Motor neuron (in vitro differentiated cells): ENCODE measurements around the gene ZNF814. TPM values are rescaled to one million over a fixed set of nuclear protein-coding genes. Genes with fewer than 3 reads are reported as not detected.
"Not testable (repeated sequence)": the region's sequence is repeated elsewhere in the genome, so short reads cannot be mapped to it uniquely, and the experiment has no call there.

Experiments used
- ATAC-seq, 8 experiments: fragments of 200-7000 bp; cut with Tn5 transposase; replicated peaks in 6 of 8; 2 replicates each; pipeline ENCODE4 v1.8.0; 2021; ENCODE audit warnings: mild to moderate bottlenecking in 8 of 8, moderate library complexity in 8 of 8
- H3K27ac ChIP-seq, 2 donors: fragments of 250-450 bp; sonication (Bioruptor Pico); 2 replicates each; pipeline ENCODE4 v1.9.0; 2021; ENCODE audit warnings: antibody characterized with exemption in 2 of 2, mild to moderate bottlenecking in 2 of 2, moderate library complexity in 1 of 2
- H3K4me1 ChIP-seq, 2 donors: fragments of 250-450 bp; sonication (Bioruptor Pico); replicated peaks in 1 of 2; 2 replicates each; pipeline ENCODE4 v1.6.1; 2021; ENCODE audit warnings: antibody characterized with exemption in 2 of 2, mild to moderate bottlenecking in 2 of 2, moderate library complexity in 1 of 2
- H3K4me3 ChIP-seq, 5 donors: fragments of 250-450 bp; sonication (Bioruptor Pico); 2 replicates each; pipeline ENCODE4 v1.9.0; 2021; ENCODE audit warnings: antibody characterized with exemption in 5 of 5, mild to moderate bottlenecking in 5 of 5, moderate library complexity in 4 of 5
- WGBS, 10 experiments: fragments of 450-650 bp; shearing (Covaris generic); methylation state at CpG; one replicate each; pipeline ENCODE4 v1.0.0; 2022; 5-methylcytosine and 5-hydroxymethylcytosine counted together
- in situ Hi-C, 9 experiments: fragments of 400-800 bp; cut with MboI; loops; one replicate each; pipeline ENCODE4 v1.15.0; 2021; ENCODE audit warnings: low sequenced_read_pairs in 9 of 9, low pct_unique_long_range_greater_than_20kb in 2 of 9; ENCODE audit not compliant: unreplicated experiment in 9 of 9
- total RNA-seq, 8 experiments: library from RNA; unstranded; fragments of 300-600 nt; gene quantifications; 2 replicates each; pipeline versions ENCODE4 v1.2.3 to v1.2.4, GENCODE V29; 2022

The ZNF814 gene
- total RNA-seq, 8 experiments from 2014 or later, result 14.4 to 81.5 (median 22.2) TPM

- peak overlapping the region in 3 of 5 donors; percentile 66 to 96 (median 88) for H3K4me3 ChIP-seq
- no CpG with 5 or more reads among the region's 3 CpGs for WGBS, 10 experiments
- in situ Hi-C loops, H3K27ac ChIP-seq, H3K4me1 ChIP-seq, ATAC-seq: not testable (repeated sequence)
These were observed 67.7 kb downstream of the ZNF814 start for GRCh38 chr19:57821095-57821494.

- 64 to 80% (median 73%) methylated on average over 1 to 5 of the region's 6 CpGs; no CpG with 5 or more reads in 3 of the 10 experiments for WGBS, 10 experiments
- ATAC-seq, result no peak
- H3K4me1 ChIP-seq, result peaks cover 8% of the 10 kb centered on the region in 2 donors
- H3K27ac ChIP-seq, result peak overlapping the region; percentile 95 to 98
- peak overlapping the region; percentile 66 to 96 (median 88) for H3K4me3 ChIP-seq
- in situ Hi-C loops, result no loop called here
These were observed 68.2 kb downstream of the ZNF814 start for GRCh38 chr19:57820599-57820998.

- H3K4me1 ChIP-seq, result peaks cover 8 to 10% of the 10 kb centered on the region in 2 donors
- in situ Hi-C loops, result no loop called here
- H3K27ac ChIP-seq, result peak overlapping the region; percentile 95 to 98
- ATAC-seq, result peak; percentile 83 to 91 (median 88)
- WGBS, 10 experiments, result 0 to 2% (median 0%) methylated on average over 3 to 20 of the region's 44 CpGs; no CpG with 5 or more reads in 3 of the 10 experiments
- H3K4me3 ChIP-seq, result peak overlapping the region; percentile 66 to 96 (median 88)
These were observed 69.2 kb downstream of the ZNF814 start for GRCh38 chr19:57819475-57820148.

GRCh38 chr19:57818378-57818777 is 70.5 kb downstream of the ZNF814 start:
- Histone ChIP-seq H3K4me3 (no peak overlapping the region), H3K27ac (no peak overlapping the region), H3K4me1 (peaks cover 8 to 16% of the 10 kb centered on the region in 2 donors)
- in situ Hi-C loops, result no loop called here
- ATAC-seq, result no peak
- 88 to 100% (median 95%) methylated on average over 1 to 7 of the region's 7 CpGs; no CpG with 5 or more reads in 3 of the 10 experiments for WGBS, 10 experiments

GRCh38 chr19:57817976-57818375 is 70.9 kb downstream of the ZNF814 start:
- Histone ChIP-seq H3K4me3 (no peak overlapping the region), H3K27ac (no peak overlapping the region), H3K4me1 (peaks cover 8 to 16% of the 10 kb centered on the region in 2 donors)
- ATAC-seq, result no peak
- WGBS, 10 experiments, result 75 to 100% (median 97%) methylated on average over 2 to 11 of the region's 14 CpGs; no CpG with 5 or more reads in 1 of the 10 experiments
- in situ Hi-C loops, result no loop called here

- Histone ChIP-seq H3K4me1 (peaks cover 3 to 16% of the 10 kb centered on the region in 2 donors), H3K4me3 (no peak overlapping the region), H3K27ac (no peak overlapping the region)
- ATAC-seq, result no peak
- in situ Hi-C loops, result no loop called here
- 67 to 97% (median 75%) methylated on average over 1 to 7 of the region's 7 CpGs; no CpG with 5 or more reads in 3 of the 10 experiments for WGBS, 10 experiments
These were observed 72.2 kb downstream of the ZNF814 start for GRCh38 chr19:57816652-57817051.

GRCh38 chr19:57815247-57816075 is 73.4 kb downstream of the ZNF814 start:
- in situ Hi-C loops, result no loop called here
- Histone ChIP-seq H3K4me1 (peaks cover 0 to 11% of the 10 kb centered on the region in 2 donors), H3K27ac (peak overlapping the region; percentile 49 to 64), H3K4me3 (peak overlapping the region; percentile 47 to 71 (median 64))
- no peak for ATAC-seq
- 69 to 100% (median 94%) methylated on average over 1 to 10 of the region's 17 CpGs for WGBS, 10 experiments

GRCh38 chr19:57814505-57815246 is 74.2 kb downstream of the ZNF814 start, which contains the start of gene ZNF552:
Gene ZNF552, minus strand, starts transcription at chr19:57814913. Its CDS starts 170 bp downstream, at chr19:57814743.
- H3K27ac ChIP-seq, result peak within 1 kb of the TSS; percentile 51 to 64
- H3K4me3 ChIP-seq, result peak within 1 kb of the TSS; percentile 47 to 71 (median 64)
- in situ Hi-C loops, result no loop called here
- ATAC-seq, result peak; percentile 75 to 86 (median 78)
- WGBS, 10 experiments, result 0 to 11% (median 0%) methylated on average over 2 to 10 of the region's 50 CpGs; no CpG with 5 or more reads in 3 of the 10 experiments
- H3K4me1 ChIP-seq, result peaks cover 0 to 8% of the 10 kb centered on the region in 2 donors

GRCh38 chr19:57813919-57814504 is 74.8 kb downstream of the ZNF814 start:
- peak in 3 of 8 experiments; percentile 8 to 41 (median 20) for ATAC-seq
- H3K4me3 ChIP-seq, result peak overlapping the region; percentile 47 to 71 (median 64)
- 0 to 30% (median 8%) methylated on average over 1 to 7 of the region's 13 CpGs; no CpG with 5 or more reads in 2 of the 10 experiments for WGBS, 10 experiments
- peaks cover 0 to 8% of the 10 kb centered on the region in 2 donors for H3K4me1 ChIP-seq
- H3K27ac ChIP-seq, result peak overlapping the region; percentile 51 to 64
- in situ Hi-C loops, result no loop called here

GRCh38 chr19:57812975-57813820 is 75.6 kb downstream of the ZNF814 start:
- WGBS, 10 experiments, result 50 to 100% (median 93%) methylated on average over 1 to 6 of the region's 13 CpGs; no CpG with 5 or more reads in 5 of the 10 experiments
- in situ Hi-C loops, H3K4me1 ChIP-seq, H3K27ac ChIP-seq, ATAC-seq: not testable (repeated sequence)
- H3K4me3 ChIP-seq, result peak overlapping the region in 2 of 5 donors; percentile 63 to 71

- in situ Hi-C loops, result no loop called here
These were observed 76.6 kb downstream of the ZNF814 start for GRCh38 chr19:57812226-57812625.

More at GRCh38 chr19:57812226-57812625, 76.6 kb downstream of the ZNF814 start:
- H3K4me3 ChIP-seq, result no peak overlapping the region
- H3K27ac ChIP-seq, result no peak overlapping the region
- WGBS, 10 experiments, result 67 to 100% (median 96%) methylated on average over 1 to 2 of the region's 3 CpGs
- H3K4me1 ChIP-seq, result peaks cover 0 to 8% of the 10 kb centered on the region in 2 donors
- ATAC-seq, result no peak
